Lung (tissue), 12 donors: ENCODE measurements around the gene NPAS3. TPM values are rescaled to one million over a fixed set of nuclear protein-coding genes. Genes with fewer than 3 reads are reported as not detected.

ENCODE experiments used
- ATAC-seq: fragments of 200-7000 bp; cut with Tn5 transposase; one replicate; pipeline ENCODE4 v1.9.1; 2020; ENCODE audit warnings: moderate number of reproducible peaks; ENCODE audit not compliant: insufficient read depth, low FRiP score
- DNase-seq, 3 donors: peaks; one replicate each; pipeline ENCODE4 v3.0.0-alpha.2; 2013 to 2017
- H3K27ac ChIP-seq, 2 donors: one replicate each; pipeline ENCODE4 v1.5.1; 2013; ENCODE audit warnings: mild to moderate bottlenecking in 2 of 2, moderate library complexity in 2 of 2, control low read depth in 1 of 2, inconsistent platforms in 1 of 2, low read depth in 1 of 2, low read length in 1 of 2
- H3K27me3 ChIP-seq, 3 donors: one replicate each; pipeline ENCODE4 v1.5.1; 2013; ENCODE audit warnings: low read length in 2 of 3; ENCODE audit not compliant: control insufficient read depth in 3 of 3, insufficient read depth in 3 of 3
- H3K36me3 ChIP-seq, 4 donors: one replicate each; pipeline ENCODE4 v1.5.1; 2013; ENCODE audit warnings: low read length in 4 of 4, mild to moderate bottlenecking in 1 of 4, moderate library complexity in 1 of 4; ENCODE audit not compliant: control insufficient read depth in 4 of 4, insufficient read depth in 4 of 4
- H3K4me1 ChIP-seq, 5 donors: one replicate each; pipeline ENCODE4 v1.5.1; 2013; ENCODE audit warnings: low read length in 5 of 5, mild to moderate bottlenecking in 2 of 5, moderate library complexity in 1 of 5; ENCODE audit not compliant: control insufficient read depth in 5 of 5, insufficient read depth in 5 of 5
- H3K4me3 ChIP-seq: one replicate; pipeline ENCODE4 v1.5.1; 2013; ENCODE audit warnings: mild to moderate bottlenecking, control low read depth, moderate library complexity
- H3K9ac ChIP-seq, 2 donors: one replicate each; pipeline ENCODE4 v1.5.1; 2013; ENCODE audit warnings: low read length in 2 of 2, control low read depth in 1 of 2; ENCODE audit not compliant: insufficient read depth in 1 of 2
- H3K9me3 ChIP-seq, 4 donors: one replicate each; pipeline ENCODE4 v1.5.1; 2013; ENCODE audit warnings: low read length in 3 of 4, mild to moderate bottlenecking in 1 of 4, moderate library complexity in 1 of 4; ENCODE audit not compliant: control insufficient read depth in 4 of 4, insufficient read depth in 3 of 4
- CTCF ChIP-seq: IDR thresholded peaks from 2 replicates; pipeline ENCODE4 v1.5.1; 2012; ENCODE audit warnings: mild to moderate bottlenecking; ENCODE audit errors: control extremely low read depth, extremely low read depth
- WGBS, 2 donors: extraction: QIAGEN DNeasy Blood & Tissue Kit; methylation state at CpG; one replicate each; pipeline ENCODE4 v1.1.7; 2013; 5-methylcytosine and 5-hydroxymethylcytosine counted together
- polyA plus RNA-seq, 2 donors: library from polyadenylated mRNA; stranded (reverse); fragments of 200-250 nt; gene quantifications; one replicate each; pipeline ENCODE4 v1.2.1, GENCODE V29; 2013
- total RNA-seq, 2 donors: library from RNA; depleted of rRNA in 1 of 2; stranded (reverse); fragments of >200 nt in 1 of 2; gene quantifications; one replicate each; pipeline ENCODE4 v1.2.1, GENCODE V29; 2014 to 2021
- donor health status: control.
- donor health status: control.
- donor health status: Bipolar disorder and iron deficiency.
- donor health status: healthy.
- donor health status: DM: yes; HTN: yes; CAD: no.

The NPAS3 gene
- total and polyA plus RNA-seq, 4 donors: 0.13 to 0.48 (median 0.33) TPM

- Histone ChIP-seq H3K4me1 (peaks cover 0 to 10% (median 0%) of the 10 kb centered on the region in 5 donors), H3K4me3 (no peak overlapping the region), H3K9ac (no peak overlapping the region), H3K27me3 (peaks cover 0 to 2% (median 0%) of the 10 kb centered on the region in 3 donors), H3K27ac (no peak overlapping the region), H3K36me3 (no peaks in the 10 kb centered on the region), H3K9me3 (no peaks in the 10 kb centered on the region)
- no peak for ATAC-seq
- WGBS, 2 donors: 66 to 79% methylated on average over 6 of the region's 6 CpGs
- TF ChIP-seq CTCF: no peak
- no peak for DNase-seq
Measured at GRCh38 chr14:33287189-33287588, 348.5 kb downstream of the NPAS3 start.

GRCh38 chr14:33290641-33291040 is 352.0 kb downstream of the NPAS3 start:
- no peak for DNase-seq
- Histone ChIP-seq H3K4me3 (no peak overlapping the region), H3K4me1 (no peaks in the 10 kb centered on the region), H3K9me3 (no peaks in the 10 kb centered on the region), H3K9ac (no peak overlapping the region), H3K36me3 (no peaks in the 10 kb centered on the region), H3K27me3 (no peaks in the 10 kb centered on the region), H3K27ac (no peak overlapping the region)
- ATAC-seq: no peak
- WGBS, 2 donors: 67 to 68% methylated on average over 4 of the region's 4 CpGs
- no peak for TF ChIP-seq CTCF

- no peaks in the 10 kb centered on the region for H3K36me3 ChIP-seq
- no peaks in the 10 kb centered on the region for H3K4me1 ChIP-seq
- H3K9ac ChIP-seq: no peak overlapping the region
- ATAC-seq (no peak), DNase-seq (no peak)
- H3K27ac ChIP-seq: no peak overlapping the region
- no peak overlapping the region for H3K4me3 ChIP-seq
- H3K9me3 ChIP-seq: no peaks in the 10 kb centered on the region
- TF ChIP-seq CTCF: no peak
- 87 to 95% methylated on average over 8 of the region's 8 CpGs for WGBS, 2 donors
- H3K27me3 ChIP-seq: no peaks in the 10 kb centered on the region
Measured at GRCh38 chr14:33291529-33292104, 352.9 kb downstream of the NPAS3 start.

DNA sequence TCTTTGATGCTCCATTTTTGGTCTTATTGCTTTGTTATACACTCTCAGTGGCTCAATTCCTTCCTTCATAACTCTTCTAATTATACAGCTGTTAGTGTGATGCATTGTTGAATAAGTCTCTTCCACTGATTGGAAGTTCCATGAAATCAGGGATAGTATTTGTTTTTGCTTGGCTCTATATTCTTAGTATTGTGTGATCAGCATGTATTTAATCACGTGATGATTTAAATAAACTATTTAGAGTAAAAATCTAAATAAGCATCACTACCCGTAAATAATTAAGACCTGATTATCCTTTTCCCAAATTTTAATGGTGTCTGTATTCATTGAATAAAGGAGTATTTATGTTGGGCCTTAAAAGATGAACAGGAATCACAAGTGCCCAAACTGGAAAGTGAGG is 355.7 kb downstream of the NPAS3 start:
- no peak for TF ChIP-seq CTCF
- no peak for ATAC-seq
- 93% methylated on average over 2 of the region's 2 CpGs for WGBS, 2 donors

More for the DNA sequence above, 355.7 kb downstream of the NPAS3 start:
- H3K9me3 ChIP-seq: no peaks in the 10 kb centered on the region
- H3K4me1 ChIP-seq: no peaks in the 10 kb centered on the region
- no peaks in the 10 kb centered on the region for H3K27me3 ChIP-seq
- no peak for DNase-seq
- no peaks in the 10 kb centered on the region for H3K36me3 ChIP-seq
- no peak overlapping the region for H3K27ac ChIP-seq
- H3K4me3 ChIP-seq: no peak overlapping the region
- no peak overlapping the region for H3K9ac ChIP-seq
